Vagina (tissue), 2 donors: ENCODE measurements around the gene SLC26A9.

ENCODE experiments used
- POLR2A ChIP-seq, 2 donors: fragments of 450-650 bp; IDR thresholded peaks; one replicate each; pipeline ENCODE4 v1.6.1; 2017; ENCODE audit warnings: antibody characterized with exemption in 2 of 2, mild to moderate bottlenecking in 2 of 2, moderate library complexity in 2 of 2
- TF ChIP-seq, protein P1 (sequence below), 3 experiments: fragments of 450-650 bp in 2 of 3; fragments of 200-600 bp in 1 of 3; sonication (generic) in 1 of 3; IDR thresholded peaks; one replicate each; pipeline ENCODE4 v1.5.1; 2017 to 2019; ENCODE audit warnings: antibody characterized with exemption in 3 of 3, mild to moderate bottlenecking in 2 of 3, moderate library complexity in 2 of 3

DNA sequence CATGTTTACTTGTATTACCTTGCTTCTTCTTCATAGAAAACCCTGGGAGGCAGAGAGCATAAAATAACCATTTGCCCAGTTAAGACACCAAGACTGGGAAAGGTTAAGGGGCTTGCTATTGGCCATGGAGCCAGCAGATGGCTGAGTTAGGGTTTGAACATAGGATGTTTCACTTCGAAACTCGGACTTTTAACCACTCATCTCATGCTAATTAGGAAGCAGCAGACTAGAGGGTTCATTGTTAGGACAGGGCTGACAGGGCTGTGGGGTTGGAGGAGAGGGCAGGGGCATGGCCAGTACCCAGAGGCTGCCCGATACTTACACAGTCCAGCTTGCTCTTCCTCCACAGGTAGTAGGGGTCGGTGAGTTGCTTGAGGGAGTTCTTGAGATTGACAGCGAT lies 17.0 kb downstream of the SLC26A9 start:
- no peak for TF ChIP-seq POLR2A (IDR thresholded peaks at IDR 0.05)
- TF ChIP-seq, protein P1, sequence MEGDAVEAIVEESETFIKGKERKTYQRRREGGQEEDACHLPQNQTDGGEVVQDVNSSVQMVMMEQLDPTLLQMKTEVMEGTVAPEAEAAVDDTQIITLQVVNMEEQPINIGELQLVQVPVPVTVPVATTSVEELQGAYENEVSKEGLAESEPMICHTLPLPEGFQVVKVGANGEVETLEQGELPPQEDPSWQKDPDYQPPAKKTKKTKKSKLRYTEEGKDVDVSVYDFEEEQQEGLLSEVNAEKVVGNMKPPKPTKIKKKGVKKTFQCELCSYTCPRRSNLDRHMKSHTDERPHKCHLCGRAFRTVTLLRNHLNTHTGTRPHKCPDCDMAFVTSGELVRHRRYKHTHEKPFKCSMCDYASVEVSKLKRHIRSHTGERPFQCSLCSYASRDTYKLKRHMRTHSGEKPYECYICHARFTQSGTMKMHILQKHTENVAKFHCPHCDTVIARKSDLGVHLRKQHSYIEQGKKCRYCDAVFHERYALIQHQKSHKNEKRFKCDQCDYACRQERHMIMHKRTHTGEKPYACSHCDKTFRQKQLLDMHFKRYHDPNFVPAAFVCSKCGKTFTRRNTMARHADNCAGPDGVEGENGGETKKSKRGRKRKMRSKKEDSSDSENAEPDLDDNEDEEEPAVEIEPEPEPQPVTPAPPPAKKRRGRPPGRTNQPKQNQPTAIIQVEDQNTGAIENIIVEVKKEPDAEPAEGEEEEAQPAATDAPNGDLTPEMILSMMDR (IDR thresholded peaks at IDR 0.05) = no peak
